Measurements from ENCODE around the gene ARMH3. TPM values are rescaled to one million over a fixed set of nuclear protein-coding genes. Genes with fewer than 3 reads are reported as not detected.

Gene ARMH3
- total and polyA plus RNA-seq, 8 donors = 3.5 to 29.0 (median 17.2) TPM

DNA sequence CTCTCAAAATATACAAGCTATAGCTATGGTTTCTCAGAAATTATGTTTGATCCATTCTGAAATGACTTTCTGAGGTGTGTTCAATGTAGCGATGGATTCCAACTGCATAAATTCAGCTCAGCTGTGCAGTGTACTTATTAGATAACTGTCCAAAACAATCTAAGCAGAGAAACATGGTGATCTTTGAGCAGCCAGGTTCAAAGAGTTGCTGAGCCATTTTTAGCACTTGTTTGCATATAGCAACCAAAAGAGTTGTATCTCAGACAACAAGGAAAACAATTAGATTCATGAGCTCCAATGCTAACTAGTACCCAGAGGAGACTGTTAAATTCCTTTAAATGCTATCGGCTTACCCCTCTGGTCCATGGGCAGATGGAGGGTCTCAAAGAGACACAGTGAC lies 196.4 kb downstream of the ARMH3 start:
- peaks cover 0 to 12% (median 4%) of the 10 kb centered on the region in 4 donors for H3K9me3 ChIP-seq
- no peaks in the 10 kb centered on the region for H3K27me3 ChIP-seq
- DNase-seq = no peak
- no peaks in the 10 kb centered on the region for H3K4me1 ChIP-seq
- intact Hi-C loops (cut with DNase I; ENCODE audit: low total_unique reads) = no loop called here
- WGBS, 5 donors = 92 to 99% (median 97%) methylated on average over 2 of the region's 2 CpGs
- TF ChIP-seq EP300 (IDR thresholded peaks at IDR 0.05) = no peak
- TF ChIP-seq, protein P1, sequence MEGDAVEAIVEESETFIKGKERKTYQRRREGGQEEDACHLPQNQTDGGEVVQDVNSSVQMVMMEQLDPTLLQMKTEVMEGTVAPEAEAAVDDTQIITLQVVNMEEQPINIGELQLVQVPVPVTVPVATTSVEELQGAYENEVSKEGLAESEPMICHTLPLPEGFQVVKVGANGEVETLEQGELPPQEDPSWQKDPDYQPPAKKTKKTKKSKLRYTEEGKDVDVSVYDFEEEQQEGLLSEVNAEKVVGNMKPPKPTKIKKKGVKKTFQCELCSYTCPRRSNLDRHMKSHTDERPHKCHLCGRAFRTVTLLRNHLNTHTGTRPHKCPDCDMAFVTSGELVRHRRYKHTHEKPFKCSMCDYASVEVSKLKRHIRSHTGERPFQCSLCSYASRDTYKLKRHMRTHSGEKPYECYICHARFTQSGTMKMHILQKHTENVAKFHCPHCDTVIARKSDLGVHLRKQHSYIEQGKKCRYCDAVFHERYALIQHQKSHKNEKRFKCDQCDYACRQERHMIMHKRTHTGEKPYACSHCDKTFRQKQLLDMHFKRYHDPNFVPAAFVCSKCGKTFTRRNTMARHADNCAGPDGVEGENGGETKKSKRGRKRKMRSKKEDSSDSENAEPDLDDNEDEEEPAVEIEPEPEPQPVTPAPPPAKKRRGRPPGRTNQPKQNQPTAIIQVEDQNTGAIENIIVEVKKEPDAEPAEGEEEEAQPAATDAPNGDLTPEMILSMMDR (IDR thresholded peaks at IDR 0.05) = no peak
- no peak for TF ChIP-seq POLR2AphosphoS5 (IDR thresholded peaks at IDR 0.05)
- TF ChIP-seq POLR2A (IDR thresholded peaks at IDR 0.05) = no peak
- H3K4me3 ChIP-seq = no peak overlapping the region
- H3K27ac ChIP-seq = no peak overlapping the region
- H3K36me3 ChIP-seq = peaks cover 0 to 24% (median 13%) of the 10 kb centered on the region in 4 donors

- 60 to 84% (median 75%) methylated on average over 3 of the region's 3 CpGs for whole genome bisulfite sequencing, 5 donors
- intact Hi-C loops (cut with DNase I; ENCODE audit: low total_unique reads) = no loop called here
- Histone ChIP-seq H3K27ac (no peak overlapping the region), H3K4me3 (no peak overlapping the region), H3K4me1 (no peaks in the 10 kb centered on the region), H3K36me3 (peaks cover 0 to 24% (median 13%) of the 10 kb centered on the region in 4 donors), H3K9me3 (peaks cover 0 to 12% (median 4%) of the 10 kb centered on the region in 4 donors), H3K27me3 (no peaks in the 10 kb centered on the region)
- DNase-seq = no peak
- TF ChIP-seq, protein P1 (IDR thresholded peaks at IDR 0.05) = no peak
- TF ChIP-seq EP300 (IDR thresholded peaks at IDR 0.05) = no peak
- no peak for TF ChIP-seq POLR2AphosphoS5 (IDR thresholded peaks at IDR 0.05)
- no peak for TF ChIP-seq POLR2A (IDR thresholded peaks at IDR 0.05)
These were observed 197.1 kb downstream of the ARMH3 start for GRCh38 chr10:101858723-101859500.

GRCh38 chr10:101857802-101858476 lies 198.0 kb downstream of the ARMH3 start:
- intact Hi-C loops (cut with DNase I; ENCODE audit: low total_unique reads) = no loop called here
- no peak overlapping the region for H3K4me3 ChIP-seq
- H3K36me3 ChIP-seq = peaks cover 0 to 23% (median 11%) of the 10 kb centered on the region in 4 donors
- DNase-seq = no peak
- no peaks in the 10 kb centered on the region for H3K27me3 ChIP-seq
- TF ChIP-seq, protein P1 (IDR thresholded peaks at IDR 0.05) = no peak
- no peak for TF ChIP-seq EP300 (IDR thresholded peaks at IDR 0.05)
- TF ChIP-seq POLR2AphosphoS5 (IDR thresholded peaks at IDR 0.05) = no peak
- TF ChIP-seq POLR2A (IDR thresholded peaks at IDR 0.05) = no peak
- WGBS, 5 donors = 0 to 100% (median 94%) methylated on average over 1 of the region's 1 CpG
- H3K27ac ChIP-seq = no peak overlapping the region
- no peaks in the 10 kb centered on the region for H3K4me1 ChIP-seq
- H3K9me3 ChIP-seq = peaks cover 0 to 12% (median 4%) of the 10 kb centered on the region in 4 donors

DNA sequence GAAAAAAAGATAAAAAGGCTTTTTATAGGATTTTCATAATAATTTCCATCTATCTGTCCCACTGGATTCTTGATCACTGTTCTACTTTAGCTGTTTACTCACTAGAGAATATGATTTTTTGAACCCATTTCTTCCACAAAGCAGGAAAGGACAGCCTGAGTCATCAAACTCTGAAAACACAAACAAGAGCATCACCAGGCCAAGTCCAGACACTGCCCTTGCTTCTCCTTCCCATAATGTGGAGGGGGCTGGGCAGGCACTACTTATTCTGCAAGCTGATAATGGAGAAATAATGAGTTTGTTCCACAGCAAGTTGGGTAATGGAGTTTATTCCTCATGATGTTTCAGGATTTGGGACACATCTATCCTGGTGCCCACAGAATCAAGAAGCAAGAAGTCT lies 199.3 kb downstream of the ARMH3 start:
- Histone ChIP-seq H3K27me3 (no peaks in the 10 kb centered on the region), H3K27ac (no peak overlapping the region), H3K9me3 (peaks cover 0 to 12% (median 4%) of the 10 kb centered on the region in 4 donors), H3K4me3 (no peak overlapping the region), H3K36me3 (peaks cover 0 to 11% (median 6%) of the 10 kb centered on the region in 4 donors), H3K4me1 (no peaks in the 10 kb centered on the region)
- DNase-seq = no peak
- no peak for TF ChIP-seq EP300 (IDR thresholded peaks at IDR 0.05)
- no peak for TF ChIP-seq POLR2A (IDR thresholded peaks at IDR 0.05)
- no peak for TF ChIP-seq POLR2AphosphoS5 (IDR thresholded peaks at IDR 0.05)
- TF ChIP-seq, protein P1 (IDR thresholded peaks at IDR 0.05) = no peak
- intact Hi-C loops (cut with DNase I; ENCODE audit: low total_unique reads) = no loop called here

Measured in stomach (tissue), 9 donors.